Measurements from ENCODE around the gene SNX5.

SNX5 gene

DNA sequence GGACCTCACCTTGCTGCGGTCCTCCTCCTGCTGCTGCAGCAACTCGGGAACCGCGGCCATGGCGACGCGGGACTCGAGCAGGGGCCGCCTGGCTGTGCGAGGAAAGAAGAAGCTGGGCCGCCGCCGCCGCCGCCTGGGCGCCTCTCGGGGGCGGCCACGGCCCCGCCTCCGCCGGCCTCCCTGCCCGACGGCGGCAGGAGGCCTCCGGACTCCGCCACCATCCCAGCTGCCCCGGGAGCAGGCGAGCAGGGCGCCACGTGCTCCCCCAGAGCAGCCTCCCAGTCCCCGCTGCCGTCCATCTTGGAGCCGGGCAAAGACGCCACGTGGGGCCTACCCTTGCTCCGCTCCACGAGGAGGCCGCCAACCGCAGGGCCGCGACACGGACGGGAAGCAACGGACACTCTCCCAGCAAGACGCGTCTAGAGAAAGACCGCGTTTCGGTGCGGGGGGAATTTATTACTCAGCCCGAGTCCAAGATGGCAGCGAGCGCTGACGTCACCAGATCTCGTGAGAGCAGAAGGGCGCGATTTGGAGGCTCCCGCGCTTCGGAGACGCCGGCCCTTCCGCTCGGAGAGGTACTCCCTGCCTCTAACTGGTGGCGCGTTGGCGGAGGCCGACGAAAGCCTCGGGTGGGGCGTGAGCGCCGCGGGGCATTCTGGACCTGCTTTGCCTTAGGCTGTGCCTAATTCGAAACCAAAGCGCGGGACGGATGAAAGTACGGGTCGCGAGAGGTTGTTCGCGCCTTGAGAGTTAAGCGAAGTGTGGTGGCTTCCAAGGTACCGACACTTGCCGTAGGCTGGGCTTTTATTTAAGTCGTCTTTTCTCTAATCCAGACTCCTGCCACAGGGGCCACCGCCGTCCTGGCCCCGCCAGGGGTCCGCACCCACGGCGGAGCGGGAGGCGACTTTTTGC, at the start of gene SNX5, which contains the start of gene MGME1:
Gene SNX5, minus strand, starts transcription at position 429 of the 912 bp plus-strand sequence. Its CDS starts 369 bp downstream, at position 60.
Gene MGME1, plus strand, starts transcription at position 653 of the 912 bp plus-strand sequence. CDS start 842 bp downstream, outside the sequence.
- DNase-seq: peak; percentile 99

DNA sequence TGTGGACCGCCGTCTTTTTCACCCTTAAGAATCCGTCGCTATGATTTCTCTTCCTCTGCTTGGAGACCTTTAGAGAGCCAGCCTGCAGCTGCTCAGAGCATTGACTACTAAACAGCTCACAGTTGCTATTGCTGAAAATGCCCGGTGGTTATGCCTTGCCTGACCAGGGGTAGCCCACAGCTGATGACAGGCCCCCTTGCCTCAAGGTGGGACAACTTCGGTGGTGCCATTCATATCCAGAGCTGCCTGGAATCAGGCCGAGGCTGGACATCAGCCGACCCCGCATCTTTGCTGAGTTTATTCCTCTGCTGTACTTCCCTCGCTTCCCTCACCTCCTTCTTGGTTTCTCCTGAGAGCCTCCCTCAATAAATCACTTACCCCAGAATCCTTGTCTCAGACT, 49.5 kb upstream of the SNX5 start:
- DNase-seq: no peak

DNA sequence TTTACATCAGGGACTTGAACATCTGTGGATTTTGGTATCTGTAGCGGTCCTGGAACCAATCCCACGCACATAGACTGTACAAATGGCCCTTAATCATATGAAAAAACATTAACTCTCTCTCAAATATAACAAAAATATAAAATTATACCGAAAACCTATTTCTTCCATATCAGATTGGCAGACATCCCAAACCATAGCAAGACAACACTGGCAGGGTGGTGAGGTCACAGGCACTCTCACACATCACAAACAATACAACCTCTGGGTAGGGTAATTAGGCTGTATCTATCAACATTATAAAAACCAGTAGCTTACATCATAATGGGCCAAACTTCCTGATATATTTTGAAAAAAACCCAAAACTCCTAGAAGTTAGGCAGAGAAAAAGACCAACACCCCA, 48.2 kb upstream of the SNX5 start:
- no peak for DNase-seq

DNA sequence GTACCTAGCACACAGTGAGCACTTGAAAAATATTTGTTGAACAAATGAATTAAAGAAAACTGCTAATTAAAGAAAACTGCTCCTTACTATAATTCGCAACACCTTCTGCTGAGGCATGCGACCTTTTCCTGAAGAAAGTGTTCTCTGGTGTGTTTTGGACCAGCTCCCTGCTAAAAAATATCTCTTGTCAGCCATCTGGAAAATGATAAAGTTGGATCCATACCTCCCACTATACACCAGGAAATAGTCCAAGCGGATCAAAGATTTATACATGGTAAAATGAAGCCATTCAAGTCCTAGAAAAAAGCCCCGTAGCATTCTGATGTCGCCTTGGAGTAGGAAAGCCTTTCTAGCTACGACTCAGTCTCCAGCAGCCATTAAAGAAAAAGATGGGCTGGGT, 45.8 kb upstream of the SNX5 start:
- DNase-seq: no peak

DNA sequence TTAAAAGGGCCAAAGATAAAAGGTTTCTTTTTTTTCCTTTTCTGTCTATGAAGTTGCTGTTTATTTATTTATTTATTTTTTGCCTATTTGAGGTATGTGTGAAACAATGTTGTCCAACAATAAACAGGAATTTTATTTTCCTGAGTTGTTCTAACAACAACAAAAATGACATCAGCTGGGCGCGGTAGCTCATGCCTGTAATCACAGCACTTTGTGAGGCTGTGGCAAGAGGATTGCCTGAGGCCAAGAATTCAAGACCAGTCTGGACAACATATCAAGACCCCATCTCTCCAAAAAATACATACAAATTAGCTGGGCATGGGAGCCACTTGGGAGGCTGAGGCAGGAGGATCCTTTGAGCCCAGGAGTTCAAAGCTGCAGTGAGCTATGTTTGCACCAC, 44.3 kb upstream of the SNX5 start:
- DNase-seq: no peak

DNA sequence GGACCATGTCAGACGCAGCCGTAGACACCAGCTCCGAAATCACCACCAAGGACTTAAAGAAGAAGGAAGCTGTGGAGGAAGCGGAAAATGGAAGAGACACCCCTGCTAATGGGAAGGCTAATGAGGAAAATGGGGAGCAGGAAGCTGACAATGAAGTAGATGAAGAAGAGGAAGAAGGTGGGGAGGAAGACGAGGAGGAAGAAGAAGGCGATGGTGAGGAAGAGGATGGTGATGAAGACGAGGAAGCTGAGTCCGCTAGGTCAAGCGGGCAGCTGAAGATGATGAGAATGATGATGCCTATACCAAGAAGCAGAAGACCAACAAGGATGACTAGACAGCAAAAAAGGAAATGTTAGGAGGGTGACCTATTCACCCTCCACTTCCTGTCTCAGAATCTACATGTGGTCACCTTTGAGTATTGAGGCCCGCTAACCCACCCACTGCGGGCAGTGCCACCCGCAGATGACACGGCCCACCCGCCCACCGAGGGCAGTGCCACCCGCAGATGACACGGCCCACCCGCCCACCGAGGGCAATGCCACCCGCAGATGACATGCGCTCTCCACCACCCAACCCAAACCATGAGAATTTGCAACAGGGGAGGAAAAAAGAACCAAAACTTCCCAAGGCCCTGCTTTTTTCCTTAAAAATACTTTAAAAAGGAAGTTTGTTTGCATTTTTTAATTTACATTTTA, 43.5 kb upstream of the SNX5 start:
- no peak for DNase-seq

DNA sequence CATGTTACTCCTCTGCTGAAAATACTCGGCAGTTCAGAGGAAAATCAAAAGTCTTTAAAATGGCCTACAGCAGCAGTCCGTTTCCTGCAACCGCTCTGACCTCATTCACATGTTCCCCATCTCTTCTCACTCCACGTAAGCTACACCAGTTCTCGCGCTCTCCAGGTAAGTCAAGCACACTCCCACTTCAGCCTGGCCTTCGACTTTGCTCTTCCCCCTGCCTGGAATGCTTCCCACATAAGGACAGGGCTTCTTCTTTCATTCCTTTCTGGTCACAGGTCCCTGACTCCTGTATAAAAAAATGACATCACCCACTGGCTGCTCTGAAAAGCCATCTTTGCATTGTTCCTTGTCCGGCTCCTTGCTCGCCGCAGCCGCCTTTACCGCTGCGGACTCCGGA, 42.9 kb upstream of the SNX5 start:
- no peak for DNase-seq

DNA sequence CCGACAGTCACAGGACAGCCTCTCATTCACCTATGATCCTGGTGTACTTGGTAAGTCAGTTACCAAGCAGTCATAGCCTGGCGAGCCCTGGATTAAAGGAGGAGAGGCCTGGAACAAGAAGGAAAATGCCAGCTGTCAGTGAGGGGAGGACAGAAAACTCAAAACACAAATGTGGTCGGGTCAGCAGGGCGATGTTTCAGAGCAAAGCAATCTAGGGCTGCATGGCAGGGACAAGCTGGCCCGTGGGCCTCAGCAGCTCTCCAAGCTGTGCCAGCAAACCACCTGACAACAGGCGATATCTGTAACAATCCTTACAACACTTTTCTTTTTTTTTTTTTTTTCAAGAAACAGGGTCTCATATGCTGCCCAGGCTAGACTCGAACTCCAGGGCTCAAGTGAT, 40.5 kb upstream of the SNX5 start:
- no peak for DNase-seq

DNA sequence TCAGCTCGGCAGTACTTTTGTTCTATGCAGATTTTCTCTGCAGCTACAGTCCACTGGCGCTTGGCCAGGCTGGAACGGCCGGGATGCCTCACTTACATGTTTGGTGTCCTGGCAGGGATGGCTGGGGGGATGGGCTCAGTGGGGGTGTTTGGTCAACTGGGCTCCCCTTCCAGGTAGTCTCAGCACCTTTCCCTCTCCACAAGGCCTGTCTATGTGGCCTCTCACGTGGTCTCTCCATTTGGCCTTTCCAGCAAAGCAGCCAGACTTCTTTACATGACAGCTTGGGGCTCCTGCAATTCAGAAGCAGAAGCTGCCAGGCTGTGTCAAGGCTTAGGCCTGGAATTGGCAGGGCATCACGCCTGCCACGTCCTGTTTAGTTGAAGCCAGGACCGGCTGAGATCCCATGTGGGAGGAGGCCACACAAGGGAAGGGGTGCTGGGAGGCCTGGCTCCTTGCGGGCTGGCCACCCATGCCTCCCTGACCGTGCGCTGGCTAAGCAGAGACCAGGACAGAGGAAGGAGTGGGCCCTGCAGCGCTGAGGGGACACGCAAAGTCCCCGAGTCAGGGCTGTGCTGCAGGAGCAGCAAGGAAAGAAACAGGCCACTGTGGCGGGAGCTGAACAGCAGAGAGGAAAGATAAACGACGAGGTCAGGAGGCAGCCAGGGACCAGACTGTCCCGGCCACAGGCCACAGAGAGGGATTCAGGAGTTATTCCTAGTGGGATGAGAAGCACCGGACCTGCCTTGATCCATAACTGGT, 39.1 kb upstream of the SNX5 start:
- DNase-seq: no peak

DNA sequence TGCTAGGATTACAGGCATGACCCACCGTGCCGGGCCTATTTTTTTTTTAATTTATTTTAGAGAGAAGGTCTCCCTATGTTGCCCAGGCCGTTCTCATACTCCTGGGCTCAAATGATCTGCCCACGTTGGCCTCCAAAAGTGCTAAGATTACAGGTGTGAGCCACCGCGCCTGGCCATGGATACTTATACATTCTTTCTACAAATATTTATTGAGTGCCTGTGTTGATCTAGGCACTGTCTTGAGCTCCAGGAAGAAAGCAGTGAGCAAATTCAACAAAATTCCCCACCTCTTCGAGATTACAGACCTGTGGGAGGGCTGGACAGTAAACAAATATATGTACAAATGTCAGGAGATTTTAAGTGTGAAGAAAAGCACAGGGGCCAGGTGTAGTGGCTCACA, 38.1 kb upstream of the SNX5 start:
- no peak for DNase-seq

DNA sequence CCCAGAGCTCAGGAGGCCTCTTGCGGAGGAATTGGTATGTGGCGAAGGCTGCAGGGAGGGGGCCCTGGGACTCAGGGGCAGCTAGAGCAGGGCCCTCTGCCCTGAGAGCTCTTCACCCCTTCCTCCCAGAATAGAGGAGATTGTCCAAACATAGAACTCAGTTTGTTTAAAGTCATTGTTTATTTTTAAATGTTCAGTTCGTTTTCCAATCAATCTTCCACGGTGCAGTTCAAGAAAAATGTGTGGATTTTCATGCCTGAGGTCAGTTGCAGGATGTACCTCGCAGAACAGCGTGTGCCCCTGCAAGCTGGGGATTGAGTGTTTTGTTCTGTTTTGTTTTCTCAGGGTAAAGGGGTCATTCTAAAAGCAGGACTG, 37.4 kb upstream of the SNX5 start:
- no peak for DNase-seq

DNA sequence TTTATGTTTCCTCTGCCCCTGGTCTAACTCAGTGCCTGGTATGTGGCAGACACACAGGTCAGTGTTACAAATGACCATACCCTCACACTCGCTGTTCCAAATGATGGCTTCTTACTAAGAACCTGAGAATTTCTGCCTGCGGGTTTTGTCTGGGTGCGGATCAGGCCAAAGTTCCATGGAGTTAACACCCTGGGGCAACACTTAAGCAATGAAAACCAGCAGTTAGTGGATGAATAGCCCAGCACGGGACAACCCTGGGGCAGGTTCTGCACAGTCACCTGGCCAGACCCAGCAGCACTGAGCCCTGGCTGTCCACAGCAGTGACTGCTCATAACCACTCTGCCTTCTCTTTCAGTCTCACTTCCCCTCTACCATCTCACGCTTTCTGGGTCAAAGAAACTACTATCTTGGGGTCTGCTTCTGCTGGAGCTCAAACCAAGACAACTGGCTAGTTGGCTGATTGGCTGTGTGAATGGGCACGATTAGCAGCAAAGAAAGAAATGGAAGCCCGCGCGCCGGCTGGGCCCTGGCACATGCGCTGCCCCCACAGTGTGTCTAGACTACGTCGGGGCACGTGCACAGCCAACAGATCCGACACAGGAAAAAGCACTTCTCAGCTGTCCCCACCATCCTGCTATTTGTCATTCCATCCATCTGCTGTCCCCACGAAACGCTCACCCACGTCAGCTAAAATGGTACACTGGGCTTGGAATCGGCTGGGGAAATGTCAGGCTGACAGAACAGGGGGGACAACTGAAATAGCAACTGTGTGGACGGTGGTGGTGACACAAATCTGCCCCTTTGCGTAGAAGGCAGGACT, 36.8 kb upstream of the SNX5 start:
- DNase-seq: no peak

DNA sequence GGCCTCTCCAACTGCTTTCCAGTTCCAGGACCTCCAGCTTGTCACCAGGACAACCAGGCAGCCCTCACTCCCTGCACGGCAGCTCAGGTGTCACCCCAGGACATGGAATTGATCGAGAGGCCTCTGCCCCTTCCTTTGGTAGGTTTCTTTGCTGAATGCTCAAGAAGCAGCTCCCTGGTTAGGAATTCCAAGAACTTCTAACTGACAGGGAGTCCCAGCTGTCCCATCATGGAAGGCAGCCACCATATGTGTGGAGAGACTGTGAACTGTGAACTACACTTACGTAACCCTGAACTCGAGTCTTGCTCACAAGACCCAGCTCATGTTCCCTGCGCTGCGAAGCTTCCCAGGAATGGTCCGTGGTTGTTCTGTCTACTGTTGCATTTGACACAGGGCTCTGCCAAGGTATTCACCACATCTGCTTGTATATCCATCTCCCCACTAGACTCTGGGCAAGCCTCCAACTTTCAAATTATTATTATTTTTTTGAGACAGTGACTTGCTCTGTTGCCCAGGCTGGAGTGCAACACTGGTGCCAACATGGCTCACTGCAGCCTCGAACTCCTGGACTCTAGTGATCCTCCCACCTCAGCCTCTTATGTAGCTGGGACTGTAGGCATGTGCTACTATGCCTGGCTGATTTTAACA, 35.9 kb upstream of the SNX5 start:
- DNase-seq: no peak

DNA sequence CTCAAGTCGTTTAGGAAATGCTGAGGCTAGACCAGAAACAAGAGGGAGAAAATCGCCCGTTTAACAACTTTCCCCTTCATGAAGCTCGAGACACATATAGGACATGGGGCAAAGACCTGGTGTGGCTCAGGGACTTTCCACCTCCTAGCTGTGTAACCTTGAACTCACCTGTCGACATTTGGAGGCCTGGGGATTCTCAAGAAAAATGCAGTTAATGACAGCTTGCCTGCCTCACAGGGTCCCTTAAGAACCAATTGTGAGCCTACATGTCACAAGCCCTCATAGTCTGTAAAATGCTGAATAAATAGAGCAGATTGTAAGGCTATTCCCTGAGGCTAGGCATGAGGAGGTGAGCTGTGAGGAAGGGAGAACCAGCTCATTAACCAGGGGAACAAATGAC, 35.3 kb upstream of the SNX5 start:
- no peak for DNase-seq

DNA sequence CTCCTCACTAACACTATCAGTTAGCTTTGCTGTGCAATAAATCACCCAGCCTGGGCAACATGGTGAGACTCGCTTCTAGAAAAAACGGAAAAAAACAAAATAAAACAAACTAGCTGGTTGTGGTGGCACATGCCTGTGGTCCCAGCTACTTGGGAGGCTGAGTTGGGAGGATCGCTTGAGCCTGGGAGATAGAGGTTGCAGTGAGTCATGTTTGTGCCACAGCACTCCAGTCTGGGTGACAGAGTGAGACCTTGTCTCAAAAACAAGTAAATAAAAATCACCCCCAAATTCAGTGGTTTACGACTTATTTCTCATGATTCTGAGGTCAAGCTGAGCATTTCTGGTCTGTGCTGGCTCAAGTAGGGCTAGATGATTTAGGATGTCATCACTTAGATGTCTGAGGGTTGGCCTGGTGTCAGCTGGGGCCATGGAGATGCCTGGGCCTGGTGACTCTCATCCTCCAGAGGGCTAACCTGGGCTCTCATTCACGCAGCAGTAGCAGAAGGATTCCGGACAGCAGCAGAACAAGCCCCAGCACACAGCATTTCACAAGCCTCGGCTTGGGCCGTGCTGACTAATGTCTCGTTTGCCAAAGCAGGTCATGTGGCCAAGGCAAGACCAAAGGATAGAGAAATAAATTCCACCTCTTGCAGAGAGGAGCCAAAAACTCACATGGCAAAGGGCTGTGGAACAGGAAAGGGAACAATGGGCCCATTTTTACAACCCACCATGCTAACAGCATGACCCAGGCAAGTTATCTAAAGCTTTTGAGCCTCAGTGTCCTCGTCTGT, 32.7 kb upstream of the SNX5 start:
- DNase-seq: no peak

DNA sequence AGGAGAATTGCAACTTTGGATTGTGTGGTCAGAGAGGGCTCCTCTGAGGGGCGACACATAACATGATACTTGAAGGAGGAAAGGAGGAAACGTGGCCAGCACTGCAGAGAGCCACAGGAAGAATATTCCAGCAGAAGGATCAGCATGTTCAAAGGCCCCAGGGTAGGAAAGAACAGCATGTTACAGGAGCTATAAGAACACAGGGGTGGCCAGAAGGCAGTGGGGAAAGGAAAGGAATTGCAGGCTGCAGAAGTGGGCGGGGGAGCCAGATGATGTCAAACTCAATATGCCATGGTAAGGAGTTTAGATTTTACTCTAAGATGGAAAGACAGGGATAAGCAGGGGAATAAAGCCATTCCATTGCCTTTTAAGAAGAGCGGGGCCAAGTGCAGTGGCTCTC, 31.0 kb upstream of the SNX5 start:
- DNase-seq: no peak

DNA sequence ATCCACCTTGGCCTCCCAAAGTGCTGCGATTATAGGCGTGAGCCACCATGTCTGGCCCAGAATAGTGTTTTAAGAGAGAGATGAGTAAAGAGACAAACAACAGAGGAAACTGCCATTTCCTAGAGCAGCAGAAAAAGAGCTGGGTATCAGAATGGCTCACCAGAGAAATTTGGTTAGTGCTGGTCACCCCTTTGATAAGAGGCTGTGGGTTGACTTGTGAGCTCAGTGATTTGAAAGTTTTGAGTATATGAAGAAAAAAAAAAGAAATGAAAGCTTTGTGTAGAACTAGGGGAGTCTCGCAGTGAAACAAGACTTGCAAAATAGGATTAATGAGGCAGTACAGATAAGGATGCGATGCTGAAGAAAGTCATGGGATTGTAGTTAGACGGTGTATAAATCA, 29.9 kb upstream of the SNX5 start:
- DNase-seq: no peak

DNA sequence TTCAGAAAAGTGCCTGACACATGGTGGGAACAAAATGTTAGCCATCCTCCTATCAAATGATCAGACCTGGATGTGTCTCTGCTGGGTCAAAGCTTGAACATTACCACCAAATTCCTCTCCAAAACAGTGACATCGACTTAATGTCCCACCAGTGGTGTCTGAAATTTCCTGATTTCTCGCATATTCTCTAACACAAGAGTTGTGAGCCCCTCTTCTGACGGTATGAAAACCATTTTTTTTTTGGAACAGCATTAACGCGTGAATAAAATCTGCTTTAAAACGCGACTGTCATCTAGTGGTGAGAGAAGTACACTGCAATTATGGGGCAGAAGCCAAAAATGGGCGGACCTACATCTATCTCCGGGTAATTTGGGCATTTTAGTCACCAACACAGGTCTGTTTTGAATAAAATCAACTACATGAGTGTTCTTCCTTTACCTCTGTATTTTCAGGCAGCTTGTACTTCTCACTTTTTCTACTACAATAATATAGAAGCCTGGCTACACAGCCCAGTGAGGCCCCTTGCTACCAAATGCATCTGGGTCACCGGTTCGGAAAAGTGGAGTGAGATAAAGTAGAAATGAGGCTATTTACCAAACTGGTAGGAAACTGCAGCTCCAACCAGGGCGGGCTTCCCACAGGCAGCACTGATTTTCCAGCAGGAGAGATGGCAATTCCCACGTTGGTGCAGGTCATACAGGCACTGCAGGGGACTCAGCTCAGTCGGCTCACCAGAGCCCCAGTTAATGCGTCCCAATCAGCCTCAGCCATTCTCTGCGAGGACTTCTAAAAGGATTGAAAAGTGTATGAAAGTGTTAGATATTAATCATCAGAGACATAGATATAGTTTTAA, 27.6 kb upstream of the SNX5 start:
- DNase-seq: peak; percentile 76

DNA sequence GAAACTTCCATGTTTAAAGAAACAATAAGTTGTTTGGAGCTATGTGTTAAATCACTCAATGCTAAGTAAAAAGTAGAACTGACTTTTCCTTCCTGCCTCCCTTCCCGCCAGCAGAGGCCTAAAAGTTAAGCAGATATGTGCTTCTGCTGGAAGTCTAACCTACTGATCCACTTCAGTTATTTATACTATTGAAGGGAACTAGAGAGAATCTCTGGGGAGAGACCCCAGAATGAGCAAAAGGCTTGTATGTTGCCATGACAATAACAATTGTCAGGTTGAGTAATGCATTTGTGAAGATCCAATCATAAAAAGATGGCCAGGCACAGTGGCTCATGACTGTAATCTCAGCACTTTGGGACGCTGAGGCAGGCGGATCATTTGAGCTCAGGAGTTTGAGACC, 25.0 kb upstream of the SNX5 start:
- no peak for DNase-seq

DNA sequence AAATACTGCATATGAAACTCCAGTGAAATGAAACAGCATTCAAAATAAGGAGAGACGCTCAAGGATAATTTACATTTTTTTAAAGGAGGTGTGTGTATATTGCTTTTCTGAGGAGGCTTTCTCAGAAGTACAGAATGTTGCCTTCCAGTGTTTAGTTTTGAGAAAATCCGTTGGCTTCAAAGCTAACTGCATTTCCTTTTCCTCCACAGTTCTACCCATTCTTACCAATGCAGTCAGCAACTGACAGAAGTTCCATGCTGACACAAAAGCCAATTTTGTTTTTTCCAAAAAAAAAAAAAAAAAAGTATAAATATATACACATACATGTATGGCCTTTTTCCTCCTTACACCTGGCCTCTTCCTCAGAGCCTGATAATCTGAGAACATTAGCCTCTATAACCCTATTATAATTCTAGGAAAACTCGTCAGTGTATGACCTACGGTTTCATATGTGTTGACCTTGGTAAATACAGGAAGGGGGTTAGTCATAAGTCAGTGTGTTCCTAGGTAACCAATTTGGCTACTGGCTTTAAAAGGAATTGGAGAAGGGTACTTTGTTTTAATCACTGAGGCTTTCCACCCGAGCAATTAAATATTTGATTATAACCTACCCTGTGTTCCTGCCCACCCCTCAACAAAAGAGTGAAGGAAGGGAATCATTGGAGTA, 24.4 kb upstream of the SNX5 start:
- DNase-seq: no peak

All from CD4-positive, alpha-beta T cell treated with Interleukin-4 for 4 hours (primary cell).